ENCODE data around the gene STX19. TPM values are rescaled to one million over a fixed set of nuclear protein-coding genes. Genes with fewer than 3 reads are reported as not detected.

STX19 gene
- total and polyA plus RNA-seq, 2 of the 13 experiments (the other 11 are each of a cell fraction or from before 2014, with no cell fraction given): not detected

GRCh38 chr3:93979850-93980676, 48.3 kb downstream of the STX19 start, which contains the start of gene ARL13B (continued):
- no peak for TF ChIP-seq SSRP1 (CRISPR knock-in tag; IDR thresholded peaks at IDR 0.05)
- TF ChIP-seq SMAD3 (CRISPR knock-in tag; IDR thresholded peaks at IDR 0.05): peak; percentile 61; the same call in 1 of the 2 replicates
- TF ChIP-seq ZNF512B (CRISPR knock-in tag; IDR thresholded peaks at IDR 0.05; ENCODE audit: borderline replicate concordance): no peak
- TF ChIP-seq SMAD1 (CRISPR knock-in tag; IDR thresholded peaks at IDR 0.05; ENCODE audit: borderline replicate concordance, low read depth): no peak
- no peak for TF ChIP-seq RBAK (CRISPR knock-in tag; IDR thresholded peaks at IDR 0.05)
- no peak for TF ChIP-seq ZNF326 (CRISPR knock-in tag; IDR thresholded peaks at IDR 0.05; ENCODE audit: borderline replicate concordance)
- TF ChIP-seq POLR2A (IDR thresholded peaks at IDR 0.05; ENCODE audit: insufficient read depth in 1 of 2, low read depth in 2 of 2, low read length in 2 of 2): peak; percentile 77 to 79
- no peak for TF ChIP-seq MNT (IDR thresholded peaks at IDR 0.05)
- peak; percentile 91 for TF ChIP-seq SP2 (CRISPR knock-in tag; IDR thresholded peaks at IDR 0.05)
- TF ChIP-seq ZNF672 (CRISPR knock-in tag; IDR thresholded peaks at IDR 0.05): no peak
- no peak; the same call in 1 of the 2 replicates for TF ChIP-seq MTA1 (CRISPR knock-in tag; IDR thresholded peaks at IDR 0.05; ENCODE audit: borderline replicate concordance)
- TF ChIP-seq ZNF431 (CRISPR knock-in tag; IDR thresholded peaks at IDR 0.05; ENCODE audit: borderline replicate concordance, low read depth): no peak
- no peak for TF ChIP-seq KLF15 (CRISPR knock-in tag; IDR thresholded peaks at IDR 0.05; ENCODE audit: borderline replicate concordance)
- TF ChIP-seq SYNCRIP (IDR thresholded peaks at IDR 0.05; ENCODE audit: insufficient read depth, low read depth, low read length): no peak
- no peak for TF ChIP-seq ZNF878 (CRISPR knock-in tag; IDR thresholded peaks at IDR 0.05)
- TF ChIP-seq U2AF2 (IDR thresholded peaks at IDR 0.05; ENCODE audit: low read depth, low read length): peak; percentile 81; the same call in 1 of the 2 replicates
- TF ChIP-seq ZNF850 (CRISPR knock-in tag; conservative IDR thresholded peaks at IDR 0.05): no peak
- TF ChIP-seq ZNF205 (CRISPR knock-in tag; IDR thresholded peaks at IDR 0.05): no peak
